WTC11 (cell line): ENCODE measurements around the gene ZNF771. TPM values are rescaled to one million over a fixed set of nuclear protein-coding genes. Genes with fewer than 3 reads are reported as not detected.

ENCODE experiments used
- ATAC-seq: fragments of 200-7000 bp; cut with Tn5 transposase; 2 replicates; pipeline ENCODE4 v1.10.0; 2021; ENCODE audit warnings: mild to moderate bottlenecking, moderate library complexity
- CTCF ChIA-PET: fragments of 300-600 bp; sonication (Branson Sonifier 250); formaldehyde crosslinking; loops from one replicate; lab custom pipeline; 2021; ENCODE audit warnings: antibody characterized with exemption; lab: Charles Lee
- POLR2A ChIA-PET: fragments of 350-600 bp; sonication (Branson Sonifier 250); formaldehyde crosslinking; loops from one replicate; lab custom pipeline; 2021; ENCODE audit warnings: antibody characterized with exemption; lab: Charles Lee
- DNase-seq: peaks from one replicate; pipeline ENCODE4 v3.0.0; 2021; ENCODE audit warnings: low spot score
- H3K27ac Mint-ChIP-seq: 2 replicates; pipeline ENCODE4 v1.8.0; 2021; ENCODE audit warnings: mixed read lengths
- H3K27me3 Mint-ChIP-seq: 2 replicates; pipeline ENCODE4 v1.8.0; 2021; ENCODE audit warnings: low read depth, mild to moderate bottlenecking, moderate library complexity, mixed read lengths
- H3K36me3 Mint-ChIP-seq: 2 replicates; pipeline ENCODE4 v1.8.0; 2021; ENCODE audit warnings: mixed read lengths
- H3K4me1 Mint-ChIP-seq: 2 replicates; pipeline ENCODE4 v1.8.0; 2022; ENCODE audit warnings: mixed read lengths
- H3K4me3 Mint-ChIP-seq: 2 replicates; pipeline ENCODE4 v1.8.0; 2021; ENCODE audit warnings: mild to moderate bottlenecking, moderate library complexity, mixed read lengths
- H3K9me3 Mint-ChIP-seq: 2 replicates; pipeline ENCODE4 v1.8.0; 2021; ENCODE audit warnings: mixed read lengths
- CREB1 ChIP-seq: sonication (generic); formaldehyde crosslinking; IDR thresholded peaks from 2 replicates; pipeline ENCODE4 v1.8.0; 2023; ENCODE audit warnings: mild to moderate bottlenecking, missing genetic modification reagents
- E2F1 ChIP-seq: sonication (generic); formaldehyde crosslinking; IDR thresholded peaks from 2 replicates; pipeline ENCODE4 v1.8.0; 2022; ENCODE audit warnings: mild to moderate bottlenecking, missing genetic modification reagents
- ELF4 ChIP-seq: sonication (generic); formaldehyde crosslinking; IDR thresholded peaks from 2 replicates; pipeline ENCODE4 v1.8.1; 2022; ENCODE audit warnings: low read depth, mild to moderate bottlenecking, moderate library complexity, missing genetic modification reagents
- ETV6 ChIP-seq: sonication (generic); formaldehyde crosslinking; IDR thresholded peaks from 2 replicates; pipeline ENCODE4 v1.8.1; 2022; ENCODE audit warnings: mild to moderate bottlenecking, missing genetic modification reagents
- FOXK1 ChIP-seq: sonication (generic); formaldehyde crosslinking; IDR thresholded peaks from 2 replicates; pipeline ENCODE4 v1.8.0; 2022; ENCODE audit warnings: mild to moderate bottlenecking, moderate library complexity, missing genetic modification reagents
- JUN ChIP-seq: sonication (generic); formaldehyde crosslinking; IDR thresholded peaks from 2 replicates; pipeline ENCODE4 v1.8.0; 2023; ENCODE audit warnings: mild to moderate bottlenecking, missing genetic modification reagents
- MYBL2 ChIP-seq: sonication (generic); formaldehyde crosslinking; IDR thresholded peaks from 2 replicates; pipeline ENCODE4 v1.8.1; 2023; ENCODE audit warnings: mild to moderate bottlenecking, moderate library complexity, missing genetic modification reagents
- NFATC4 ChIP-seq: fragments of 250-450 bp; sonication (Bioruptor Pico); IDR thresholded peaks from 2 replicates; pipeline ENCODE4 v1.9.0; 2021; ENCODE audit warnings: mild to moderate bottlenecking
- NFE2L1 ChIP-seq: sonication (generic); formaldehyde crosslinking; IDR thresholded peaks from 2 replicates; pipeline ENCODE4 v1.8.1; 2023; ENCODE audit warnings: missing genetic modification reagents
- NR2C2 ChIP-seq: sonication (generic); formaldehyde crosslinking; IDR thresholded peaks from 2 replicates; pipeline ENCODE4 v1.8.0; 2022; ENCODE audit warnings: mild to moderate bottlenecking, missing genetic modification reagents
- PRRX2 ChIP-seq: fragments of 250-450 bp; sonication (Bioruptor Pico); IDR thresholded peaks from 2 replicates; pipeline ENCODE4 v1.8.0; 2021; ENCODE audit warnings: mild to moderate bottlenecking
- RELA ChIP-seq: sonication (generic); formaldehyde crosslinking; IDR thresholded peaks from 2 replicates; pipeline ENCODE4 v1.8.1; 2022; ENCODE audit warnings: missing genetic modification reagents, mild to moderate bottlenecking, borderline replicate concordance
- SMAD3 ChIP-seq: sonication (generic); formaldehyde crosslinking; IDR thresholded peaks from 2 replicates; pipeline ENCODE4 v1.8.0; 2022; ENCODE audit warnings: missing genetic modification reagents, mild to moderate bottlenecking, borderline replicate concordance
- ZNF138 ChIP-seq: sonication (generic); formaldehyde crosslinking; conservative IDR thresholded peaks from 2 replicates; pipeline ENCODE4 v1.8.1; 2022; ENCODE audit warnings: mild to moderate bottlenecking, moderate library complexity, missing genetic modification reagents
- ZNF232 ChIP-seq: sonication (generic); formaldehyde crosslinking; IDR thresholded peaks from 2 replicates; pipeline ENCODE4 v1.8.0; 2022; ENCODE audit warnings: mild to moderate bottlenecking, missing genetic modification reagents
- ZNF263 ChIP-seq: sonication (generic); formaldehyde crosslinking; IDR thresholded peaks from 2 replicates; pipeline ENCODE4 v1.8.1; 2022; ENCODE audit warnings: low read depth, mild to moderate bottlenecking, moderate library complexity, missing genetic modification reagents
- ZNF317 ChIP-seq: sonication (generic); formaldehyde crosslinking; IDR thresholded peaks from 2 replicates; pipeline ENCODE4 v1.8.1; 2023; ENCODE audit warnings: low read depth, mild to moderate bottlenecking, moderate library complexity, missing genetic modification reagents, borderline replicate concordance
- ZNF396 ChIP-seq: fragments of 250-450 bp; sonication (Bioruptor Pico); IDR thresholded peaks from 2 replicates; pipeline ENCODE4 v1.8.0; 2021; ENCODE audit warnings: mild to moderate bottlenecking, moderate library complexity, borderline replicate concordance
- ZNF671 ChIP-seq: fragments of 250-450 bp; sonication (Bioruptor Pico); IDR thresholded peaks from 2 replicates; pipeline ENCODE4 v1.8.0; 2021; ENCODE audit warnings: mild to moderate bottlenecking
- total RNA-seq: library from RNA; stranded (reverse); gene quantifications from 3 replicates; pipeline ENCODE4 v1.2.3, GENCODE V29; 2021
- TF ChIP-seq, protein P1 (sequence below): sonication (generic); formaldehyde crosslinking; IDR thresholded peaks from 2 replicates; pipeline ENCODE4 v1.8.1; 2022; ENCODE audit warnings: low read depth, missing genetic modification reagents, borderline replicate concordance
- TF ChIP-seq, protein P2 (sequence below): sonication (generic); formaldehyde crosslinking; IDR thresholded peaks from 2 replicates; pipeline ENCODE4 v1.8.0; 2023; ENCODE audit warnings: missing genetic modification reagents, mild to moderate bottlenecking, borderline replicate concordance
- TF ChIP-seq, protein P3 (sequence below): fragments of 250-450 bp; sonication (Bioruptor Pico); IDR thresholded peaks from 2 replicates; pipeline ENCODE4 v1.8.0; 2021; ENCODE audit warnings: mild to moderate bottlenecking
- TF ChIP-seq, protein P4 (sequence below): sonication (generic); formaldehyde crosslinking; IDR thresholded peaks from 2 replicates; pipeline ENCODE4 v1.8.1; 2022; ENCODE audit warnings: mild to moderate bottlenecking, missing genetic modification reagents, moderate library complexity, borderline replicate concordance

Gene ZNF771
- total RNA-seq, 1 experiment from 2014 or later, result 10.0 TPM

DNA sequence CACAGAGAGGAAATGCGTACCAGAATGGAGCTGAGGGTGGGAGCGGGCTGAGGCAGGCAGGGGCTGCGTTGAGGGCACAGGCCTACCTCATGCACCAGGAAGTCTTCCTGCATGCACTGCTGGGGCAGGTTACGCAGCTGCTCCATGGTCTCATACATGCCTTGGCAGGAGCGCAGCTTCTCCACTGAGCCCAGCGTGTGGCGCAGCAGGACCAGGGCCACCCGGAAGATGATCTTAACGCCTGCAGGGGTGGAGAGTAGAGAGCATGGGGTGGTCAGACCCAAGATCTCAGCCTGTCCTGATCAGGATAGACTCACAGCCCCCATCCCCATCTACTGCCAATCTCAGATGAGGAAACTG is 48.8 kb upstream of the ZNF771 start:
- no peak overlapping the region for H3K4me3 Mint-ChIP-seq
- CTCF ChIA-PET, result interaction anchor here (0.6 to 3.1 kb wide), 4 partner anchors 11 to 179 kb away, joined by 3 to 17 read pairs (median 7); partner anchors contain the start of gene TBC1D10B
- no peaks in the 10 kb centered on the region; the same call in 1 of the 2 replicates for H3K27me3 Mint-ChIP-seq
- peaks cover 27% of the 10 kb centered on the region for H3K4me1 Mint-ChIP-seq
- H3K36me3 Mint-ChIP-seq, result peaks cover 22% of the 10 kb centered on the region
- POLR2A ChIA-PET, result interaction anchor here (1.0 kb wide), 1 partner anchor 37 kb away, joined by 3 read pairs; the partner anchor contains the start of gene ZNF48
- no peak for DNase-seq
- H3K27ac Mint-ChIP-seq, result peak overlapping the region; percentile 45; the same call in 1 of the 2 replicates
- no peak for TF ChIP-seq E2F1 (CRISPR knock-in tag)
- TF ChIP-seq ZNF396 (CRISPR knock-in tag), result no peak
- TF ChIP-seq ZNF317 (CRISPR knock-in tag), result no peak
- no peak for TF ChIP-seq ZNF138 (CRISPR knock-in tag)
- TF ChIP-seq NR2C2 (CRISPR knock-in tag), result no peak
- no peak for TF ChIP-seq FOXK1 (CRISPR knock-in tag)
- TF ChIP-seq RELA, result no peak
- TF ChIP-seq, protein P1, sequence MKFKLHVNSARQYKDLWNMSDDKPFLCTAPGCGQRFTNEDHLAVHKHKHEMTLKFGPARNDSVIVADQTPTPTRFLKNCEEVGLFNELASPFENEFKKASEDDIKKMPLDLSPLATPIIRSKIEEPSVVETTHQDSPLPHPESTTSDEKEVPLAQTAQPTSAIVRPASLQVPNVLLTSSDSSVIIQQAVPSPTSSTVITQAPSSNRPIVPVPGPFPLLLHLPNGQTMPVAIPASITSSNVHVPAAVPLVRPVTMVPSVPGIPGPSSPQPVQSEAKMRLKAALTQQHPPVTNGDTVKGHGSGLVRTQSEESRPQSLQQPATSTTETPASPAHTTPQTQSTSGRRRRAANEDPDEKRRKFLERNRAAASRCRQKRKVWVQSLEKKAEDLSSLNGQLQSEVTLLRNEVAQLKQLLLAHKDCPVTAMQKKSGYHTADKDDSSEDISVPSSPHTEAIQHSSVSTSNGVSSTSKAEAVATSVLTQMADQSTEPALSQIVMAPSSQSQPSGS, result no peak
- TF ChIP-seq MYBL2 (CRISPR knock-in tag), result no peak
- TF ChIP-seq ZNF232 (CRISPR knock-in tag), result no peak
- TF ChIP-seq JUN, result no peak
- TF ChIP-seq ETV6, result no peak
- no peak for TF ChIP-seq SMAD3 (CRISPR knock-in tag)
- TF ChIP-seq, protein P2, sequence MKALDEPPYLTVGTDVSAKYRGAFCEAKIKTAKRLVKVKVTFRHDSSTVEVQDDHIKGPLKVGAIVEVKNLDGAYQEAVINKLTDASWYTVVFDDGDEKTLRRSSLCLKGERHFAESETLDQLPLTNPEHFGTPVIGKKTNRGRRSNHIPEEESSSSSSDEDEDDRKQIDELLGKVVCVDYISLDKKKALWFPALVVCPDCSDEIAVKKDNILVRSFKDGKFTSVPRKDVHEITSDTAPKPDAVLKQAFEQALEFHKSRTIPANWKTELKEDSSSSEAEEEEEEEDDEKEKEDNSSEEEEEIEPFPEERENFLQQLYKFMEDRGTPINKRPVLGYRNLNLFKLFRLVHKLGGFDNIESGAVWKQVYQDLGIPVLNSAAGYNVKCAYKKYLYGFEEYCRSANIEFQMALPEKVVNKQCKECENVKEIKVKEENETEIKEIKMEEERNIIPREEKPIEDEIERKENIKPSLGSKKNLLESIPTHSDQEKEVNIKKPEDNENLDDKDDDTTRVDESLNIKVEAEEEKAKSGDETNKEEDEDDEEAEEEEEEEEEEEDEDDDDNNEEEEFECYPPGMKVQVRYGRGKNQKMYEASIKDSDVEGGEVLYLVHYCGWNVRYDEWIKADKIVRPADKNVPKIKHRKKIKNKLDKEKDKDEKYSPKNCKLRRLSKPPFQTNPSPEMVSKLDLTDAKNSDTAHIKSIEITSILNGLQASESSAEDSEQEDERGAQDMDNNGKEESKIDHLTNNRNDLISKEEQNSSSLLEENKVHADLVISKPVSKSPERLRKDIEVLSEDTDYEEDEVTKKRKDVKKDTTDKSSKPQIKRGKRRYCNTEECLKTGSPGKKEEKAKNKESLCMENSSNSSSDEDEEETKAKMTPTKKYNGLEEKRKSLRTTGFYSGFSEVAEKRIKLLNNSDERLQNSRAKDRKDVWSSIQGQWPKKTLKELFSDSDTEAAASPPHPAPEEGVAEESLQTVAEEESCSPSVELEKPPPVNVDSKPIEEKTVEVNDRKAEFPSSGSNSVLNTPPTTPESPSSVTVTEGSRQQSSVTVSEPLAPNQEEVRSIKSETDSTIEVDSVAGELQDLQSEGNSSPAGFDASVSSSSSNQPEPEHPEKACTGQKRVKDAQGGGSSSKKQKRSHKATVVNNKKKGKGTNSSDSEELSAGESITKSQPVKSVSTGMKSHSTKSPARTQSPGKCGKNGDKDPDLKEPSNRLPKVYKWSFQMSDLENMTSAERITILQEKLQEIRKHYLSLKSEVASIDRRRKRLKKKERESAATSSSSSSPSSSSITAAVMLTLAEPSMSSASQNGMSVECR (CRISPR knock-in tag), result no peak
- TF ChIP-seq, protein P3, sequence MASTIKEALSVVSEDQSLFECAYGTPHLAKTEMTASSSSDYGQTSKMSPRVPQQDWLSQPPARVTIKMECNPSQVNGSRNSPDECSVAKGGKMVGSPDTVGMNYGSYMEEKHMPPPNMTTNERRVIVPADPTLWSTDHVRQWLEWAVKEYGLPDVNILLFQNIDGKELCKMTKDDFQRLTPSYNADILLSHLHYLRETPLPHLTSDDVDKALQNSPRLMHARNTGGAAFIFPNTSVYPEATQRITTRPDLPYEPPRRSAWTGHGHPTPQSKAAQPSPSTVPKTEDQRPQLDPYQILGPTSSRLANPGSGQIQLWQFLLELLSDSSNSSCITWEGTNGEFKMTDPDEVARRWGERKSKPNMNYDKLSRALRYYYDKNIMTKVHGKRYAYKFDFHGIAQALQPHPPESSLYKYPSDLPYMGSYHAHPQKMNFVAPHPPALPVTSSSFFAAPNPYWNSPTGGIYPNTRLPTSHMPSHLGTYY (CRISPR knock-in tag), result no peak
- no peak for TF ChIP-seq CREB1
- TF ChIP-seq, all 79 proteins: peak for 0
- ATAC-seq, result no peak
- no peaks in the 10 kb centered on the region for H3K9me3 Mint-ChIP-seq

GRCh38 chr16:30358990-30359870 is 48.2 kb upstream of the ZNF771 start:
- no peak overlapping the region for H3K4me3 Mint-ChIP-seq
- DNase-seq, result no peak
- H3K9me3 Mint-ChIP-seq, result no peaks in the 10 kb centered on the region
- H3K27me3 Mint-ChIP-seq, result no peaks in the 10 kb centered on the region; the same call in 1 of the 2 replicates
- no peak overlapping the region for H3K27ac Mint-ChIP-seq
- POLR2A ChIA-PET, result interaction anchor here (1.0 kb wide), 1 partner anchor 36 kb away, joined by 3 read pairs; the partner anchor contains the start of gene ZNF48
- ATAC-seq, result peak; percentile 3; the same call in 1 of the 2 replicates
- CTCF ChIA-PET, result interaction anchor here (0.6 to 3.1 kb wide), 6 partner anchors 11 to 179 kb away, joined by 3 to 17 read pairs (median 4); partner anchors contain the start of genes DCTPP1, TBC1D10B and ZNF771
- peaks cover 25% of the 10 kb centered on the region for H3K4me1 Mint-ChIP-seq
- peaks cover 18% of the 10 kb centered on the region for H3K36me3 Mint-ChIP-seq
- TF ChIP-seq PRRX2 (CRISPR knock-in tag) (no peak), ELF4 (CRISPR knock-in tag) (no peak), NFE2L1 (CRISPR knock-in tag) (no peak), NFATC4 (no peak), ZNF138 (CRISPR knock-in tag) (no peak), ZNF671 (CRISPR knock-in tag) (no peak), ZNF263 (CRISPR knock-in tag) (no peak), E2F1 (CRISPR knock-in tag) (no peak)
- TF ChIP-seq, protein P4, sequence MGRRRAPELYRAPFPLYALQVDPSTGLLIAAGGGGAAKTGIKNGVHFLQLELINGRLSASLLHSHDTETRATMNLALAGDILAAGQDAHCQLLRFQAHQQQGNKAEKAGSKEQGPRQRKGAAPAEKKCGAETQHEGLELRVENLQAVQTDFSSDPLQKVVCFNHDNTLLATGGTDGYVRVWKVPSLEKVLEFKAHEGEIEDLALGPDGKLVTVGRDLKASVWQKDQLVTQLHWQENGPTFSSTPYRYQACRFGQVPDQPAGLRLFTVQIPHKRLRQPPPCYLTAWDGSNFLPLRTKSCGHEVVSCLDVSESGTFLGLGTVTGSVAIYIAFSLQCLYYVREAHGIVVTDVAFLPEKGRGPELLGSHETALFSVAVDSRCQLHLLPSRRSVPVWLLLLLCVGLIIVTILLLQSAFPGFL (CRISPR knock-in tag), result no peak
